ENCODE measurements around the gene CFAP99.
"Not testable (repeated sequence)": the region's sequence is repeated elsewhere in the genome, so short reads cannot be mapped to it uniquely, and the experiment has no call there.

The CFAP99 gene

DNA sequence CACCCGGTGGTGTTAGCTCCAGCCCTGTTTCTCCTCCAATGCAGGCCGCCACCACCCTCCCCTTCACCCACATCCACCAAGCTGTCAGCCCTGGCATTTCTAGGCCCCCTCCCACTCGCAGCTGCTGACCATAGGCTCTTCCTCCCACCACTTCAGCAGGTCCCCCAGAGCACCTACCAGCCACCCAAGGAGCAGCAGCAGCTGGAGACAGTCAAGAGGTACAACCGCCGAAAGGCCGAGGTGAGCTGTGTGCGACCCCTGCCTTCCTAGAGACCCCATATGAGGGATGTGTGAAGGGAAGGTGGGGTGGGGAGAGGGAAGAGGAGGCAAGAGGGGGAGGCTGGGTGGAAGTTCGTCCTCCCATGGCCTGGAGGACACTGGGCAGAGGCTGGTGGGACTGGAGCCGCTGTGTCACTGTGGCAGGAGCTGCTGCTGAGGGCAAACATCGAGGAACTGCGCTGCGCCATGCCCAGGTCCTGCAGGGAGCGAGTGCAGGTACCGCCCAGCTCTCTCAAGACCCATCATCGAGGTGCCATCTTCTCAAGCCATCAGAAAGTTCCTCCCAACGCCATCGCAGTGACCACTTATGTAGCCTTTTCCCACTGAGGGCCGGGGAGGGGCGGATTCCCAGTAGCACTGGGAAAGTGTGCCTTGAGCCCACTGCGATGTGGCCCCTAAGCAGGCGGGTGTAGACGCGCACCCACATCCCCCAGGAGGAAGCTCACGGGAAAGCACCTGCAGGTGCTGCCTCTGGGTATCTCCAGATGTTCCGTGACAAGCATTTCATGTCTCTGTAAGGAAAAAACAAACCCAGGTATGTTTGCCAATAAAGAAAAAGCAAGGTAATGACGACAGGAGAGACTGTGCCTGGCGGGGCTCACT is 31.0 kb downstream of the CFAP99 start:
- no peak for DNase-seq

DNA sequence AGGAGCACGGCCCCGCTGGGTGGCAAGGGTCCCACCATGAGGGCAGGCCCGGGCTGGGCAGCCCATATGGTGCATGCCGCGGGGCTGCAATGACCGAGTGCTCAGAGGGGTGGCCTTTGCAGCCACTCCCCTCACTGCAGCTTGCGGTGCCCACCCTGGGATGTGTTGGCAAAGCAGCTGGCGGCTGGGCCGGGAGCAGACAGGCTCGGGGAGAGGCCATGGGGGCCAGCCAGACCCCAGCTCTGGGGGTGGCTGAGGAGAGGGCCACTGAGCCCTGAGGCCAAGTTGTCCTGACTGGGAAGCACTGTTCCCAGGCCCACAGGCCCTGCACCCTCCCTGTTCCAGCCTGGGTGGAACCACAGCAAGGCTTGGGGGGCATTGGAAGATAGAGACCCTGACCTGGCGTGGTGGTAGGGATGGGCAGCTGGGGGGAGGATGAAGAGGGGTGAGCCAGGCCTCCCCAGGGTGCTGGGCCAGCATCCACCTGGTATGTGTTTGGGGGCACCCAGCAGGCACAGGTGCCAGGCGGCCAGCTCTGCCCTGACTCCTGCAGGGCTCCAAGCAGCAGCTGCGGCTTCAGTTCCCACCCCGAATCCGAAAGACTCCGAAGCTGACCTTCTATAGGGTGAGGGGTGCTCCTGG is 31.8 kb downstream of the CFAP99 start:
- DNase-seq: no peak

DNA sequence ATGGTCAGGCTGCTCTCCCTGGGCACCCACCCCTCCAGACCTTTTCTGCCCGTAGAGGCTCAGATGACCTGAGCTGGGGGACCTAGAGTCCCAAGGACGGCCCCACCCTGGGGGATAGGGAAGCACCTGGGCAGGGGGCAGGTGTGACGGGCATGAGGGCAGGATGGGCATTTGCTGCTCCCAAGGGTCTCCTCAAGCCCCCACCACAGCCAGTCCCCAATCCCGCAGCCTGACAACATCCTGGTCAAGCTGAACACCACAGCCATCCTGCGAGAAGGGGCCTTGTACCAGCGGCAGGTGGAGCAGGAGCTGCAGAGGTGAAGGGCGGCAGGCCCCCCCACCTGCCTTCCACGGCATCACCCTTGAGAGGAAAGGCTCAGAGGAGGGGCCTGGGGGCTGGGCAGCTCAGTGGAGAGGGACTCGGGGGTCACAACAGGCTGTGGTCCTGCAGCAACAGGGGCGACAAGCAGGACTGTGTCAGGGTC is 32.3 kb downstream of the CFAP99 start:
- DNase-seq: no peak

DNA sequence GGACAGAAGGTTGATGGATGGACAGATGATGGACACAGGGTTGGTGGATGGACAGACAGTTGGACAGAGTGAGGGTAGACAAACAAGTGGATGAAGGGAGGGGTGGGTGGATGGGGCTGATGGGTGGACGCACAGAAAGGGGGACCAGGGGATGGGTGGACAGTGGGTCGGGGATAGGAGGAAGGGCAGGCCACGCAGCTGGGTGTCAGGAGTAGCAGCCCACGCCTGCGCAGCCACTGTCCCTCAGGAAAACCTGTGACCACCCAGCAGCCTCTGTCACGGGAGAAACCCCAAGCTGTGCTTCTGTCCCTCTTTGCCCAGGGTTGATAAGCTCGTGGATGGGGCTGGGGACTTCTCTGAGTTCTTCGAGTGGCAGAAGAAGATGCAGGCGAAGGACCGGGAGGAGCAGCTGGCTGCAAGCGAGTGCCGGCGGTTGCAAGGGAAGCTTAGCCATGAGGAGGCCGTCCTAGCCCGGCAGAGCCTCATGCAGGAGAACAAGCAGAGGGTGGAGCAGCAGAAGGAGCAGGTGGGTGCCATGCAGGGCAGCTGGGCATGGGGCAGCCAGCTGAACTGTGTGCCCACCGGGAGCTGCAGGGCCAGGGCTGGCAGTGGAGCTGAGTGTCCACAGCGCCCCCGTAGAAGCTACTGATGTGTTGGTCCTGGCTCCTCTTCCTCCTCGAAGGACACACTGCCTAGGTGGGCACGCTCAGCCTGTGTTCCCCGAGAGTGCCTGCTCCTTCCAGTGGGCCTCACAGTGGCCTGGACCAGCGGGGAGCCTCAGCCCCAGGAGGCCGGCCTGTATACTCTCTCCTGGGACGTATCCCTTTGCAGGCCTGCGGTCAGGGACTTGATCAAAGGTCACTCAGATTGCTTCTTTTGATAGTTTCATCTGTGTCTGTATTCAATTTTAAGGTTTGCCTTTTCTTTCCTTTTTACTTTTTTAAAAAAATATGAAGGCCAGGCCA is 33.3 kb downstream of the CFAP99 start:
- DNase-seq: no peak

DNA sequence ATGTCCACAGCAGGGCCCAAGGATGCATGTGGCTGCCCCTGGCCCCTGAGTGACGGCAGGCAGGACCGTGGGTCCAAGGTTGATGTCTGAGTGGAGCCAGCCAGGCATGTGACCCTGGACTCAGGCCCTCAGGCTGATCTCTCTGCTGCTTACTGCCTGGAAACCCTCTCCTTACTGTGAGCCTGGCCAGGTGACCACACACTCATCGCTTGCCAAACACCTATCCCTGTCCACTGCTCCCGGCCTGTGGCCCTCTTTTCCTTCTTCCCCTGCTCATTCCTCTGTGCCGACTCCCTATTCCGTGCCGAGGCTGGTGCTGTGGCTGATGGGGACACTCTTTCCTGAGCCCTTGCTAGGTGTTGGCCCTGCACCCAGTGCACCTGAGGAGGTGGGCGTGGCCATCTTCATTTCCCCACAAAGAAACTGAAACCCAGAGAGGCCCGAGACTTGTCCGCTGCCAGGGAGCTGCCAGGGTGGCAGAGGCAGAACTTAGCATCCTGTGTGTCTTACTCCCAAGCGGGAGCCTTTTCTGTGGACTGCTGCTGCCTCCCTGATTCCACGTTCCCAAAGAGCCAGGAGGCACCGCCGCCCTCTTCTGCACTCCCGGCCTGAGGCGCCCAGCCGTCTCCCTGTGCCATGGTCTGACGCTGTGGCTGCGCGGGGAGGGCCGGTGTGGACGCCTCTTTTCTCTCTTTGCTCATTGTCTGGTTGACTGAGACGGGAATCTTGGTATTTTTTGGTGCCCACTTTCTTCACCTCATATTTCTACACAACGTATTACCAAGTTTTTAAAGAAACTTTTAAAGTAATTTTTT is 38.9 kb downstream of the CFAP99 start:
- DNase-seq: no peak

DNA sequence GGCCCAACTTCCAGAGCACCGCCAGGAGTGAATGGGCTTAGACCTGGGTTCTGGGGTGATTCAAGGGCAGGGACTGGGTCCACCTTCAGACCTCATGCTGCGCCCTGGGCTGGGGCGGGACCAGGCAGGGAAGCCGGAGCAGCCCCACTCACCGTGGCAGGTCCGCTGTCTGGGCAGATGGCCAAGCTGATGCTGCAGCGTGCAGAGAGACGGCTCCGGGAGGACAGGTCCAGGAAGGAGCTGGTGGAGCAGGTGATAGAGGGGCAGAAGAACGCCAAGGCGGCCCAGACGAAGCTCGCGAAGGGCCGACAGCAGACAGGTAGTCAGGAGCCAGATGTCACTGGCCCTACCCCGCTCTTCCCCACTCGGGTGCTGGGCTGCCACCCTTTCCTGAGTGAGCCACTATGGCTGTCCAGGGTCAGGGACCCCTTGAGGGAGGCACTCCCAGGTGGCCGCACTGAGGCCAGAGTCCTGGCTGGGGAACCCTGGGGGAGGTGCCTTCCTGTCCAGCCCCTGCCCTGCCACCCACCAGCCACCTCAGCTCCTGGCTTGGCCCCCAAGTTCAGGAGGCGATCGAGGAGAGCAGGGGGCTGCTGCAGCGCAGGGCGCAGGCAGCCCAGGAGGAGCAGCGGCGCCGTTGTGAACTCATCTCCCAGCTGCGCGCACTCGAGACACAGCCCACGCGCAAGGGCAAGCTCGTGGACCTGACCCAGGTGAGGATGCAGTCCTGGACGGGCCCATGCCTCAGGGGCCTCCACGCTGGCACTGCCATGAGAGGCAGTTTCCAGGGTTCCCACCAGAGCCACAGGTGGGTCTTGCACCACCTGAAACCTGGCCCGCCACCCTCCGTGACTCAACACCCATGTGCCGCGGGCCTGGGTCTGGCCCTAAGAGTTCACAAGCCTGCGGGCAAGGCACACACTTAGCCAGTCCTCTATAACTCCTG is 40.1 kb downstream of the CFAP99 start:
- DNase-seq: no peak

DNA sequence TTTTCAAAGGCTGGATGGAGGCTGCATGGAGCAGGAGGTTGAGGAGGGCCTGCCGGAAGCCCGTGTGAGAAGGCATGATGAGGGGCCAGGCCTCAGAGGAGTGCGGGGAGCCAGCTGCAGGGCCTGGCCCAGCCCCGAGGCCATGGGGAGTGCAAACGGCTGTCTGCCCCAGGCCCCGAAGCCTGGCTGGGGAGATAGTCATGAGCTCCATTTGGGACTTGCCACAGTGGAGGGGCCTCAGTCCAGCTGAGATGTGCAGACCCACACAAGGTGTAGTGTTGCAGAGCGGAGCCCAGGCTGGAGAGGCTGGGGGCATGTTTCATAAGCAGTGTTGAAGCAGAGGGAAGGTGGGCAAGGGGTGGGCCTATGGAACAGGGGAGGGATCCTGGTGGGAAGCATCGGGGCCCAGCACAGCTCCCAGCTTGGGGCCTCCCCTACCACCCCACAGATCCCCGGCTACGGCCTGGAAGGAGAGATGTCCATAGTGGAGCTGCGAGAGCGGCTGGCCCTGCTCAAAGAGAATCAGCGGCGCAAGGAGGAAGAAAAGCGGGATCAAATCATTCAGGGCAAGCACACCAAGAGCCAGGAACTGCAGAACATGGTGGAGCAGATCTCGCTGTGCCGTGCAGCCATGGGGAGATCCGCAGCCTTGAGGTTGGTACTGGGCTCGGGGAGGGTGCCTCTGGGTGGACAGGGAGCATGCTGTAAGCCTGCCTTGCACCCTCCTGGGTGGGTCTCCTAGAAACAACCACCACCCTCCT is 41.0 kb downstream of the CFAP99 start:
- no peak for DNase-seq

DNA sequence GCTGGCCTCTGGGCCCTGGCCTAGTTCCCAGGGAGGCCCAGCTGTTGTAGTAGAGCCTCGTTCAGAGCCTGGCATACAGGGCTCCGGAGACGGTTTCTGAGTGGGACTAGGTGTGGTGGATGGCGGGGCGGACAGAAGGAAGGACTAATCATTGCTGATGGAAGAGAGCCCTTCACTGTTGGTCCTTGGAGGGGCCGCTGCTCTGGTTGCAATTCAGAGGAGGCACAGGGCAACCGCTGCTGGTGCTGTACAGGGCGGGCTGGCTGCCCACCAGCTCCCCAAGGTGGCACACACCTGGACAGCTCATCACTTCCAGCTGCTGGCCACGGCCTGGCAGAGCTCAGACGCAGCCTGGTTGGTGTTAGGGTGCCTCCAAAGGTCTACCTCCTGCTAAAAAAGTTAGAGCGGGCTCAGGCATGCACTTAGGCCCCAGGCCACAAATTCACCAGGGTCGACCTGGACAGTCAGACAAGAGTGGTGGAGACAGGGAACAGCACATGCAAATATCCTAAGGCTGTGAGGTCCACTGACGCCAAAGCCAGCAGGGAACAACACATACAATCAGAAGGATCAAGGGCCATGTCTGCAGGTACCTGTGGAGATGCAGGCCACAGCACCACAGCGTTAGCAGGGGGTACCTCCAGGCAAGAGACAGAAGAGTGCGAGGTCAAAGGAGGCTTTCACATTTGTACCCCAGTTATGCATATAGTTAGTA is 42.6 kb downstream of the CFAP99 start:
- no peak for DNase-seq

DNA sequence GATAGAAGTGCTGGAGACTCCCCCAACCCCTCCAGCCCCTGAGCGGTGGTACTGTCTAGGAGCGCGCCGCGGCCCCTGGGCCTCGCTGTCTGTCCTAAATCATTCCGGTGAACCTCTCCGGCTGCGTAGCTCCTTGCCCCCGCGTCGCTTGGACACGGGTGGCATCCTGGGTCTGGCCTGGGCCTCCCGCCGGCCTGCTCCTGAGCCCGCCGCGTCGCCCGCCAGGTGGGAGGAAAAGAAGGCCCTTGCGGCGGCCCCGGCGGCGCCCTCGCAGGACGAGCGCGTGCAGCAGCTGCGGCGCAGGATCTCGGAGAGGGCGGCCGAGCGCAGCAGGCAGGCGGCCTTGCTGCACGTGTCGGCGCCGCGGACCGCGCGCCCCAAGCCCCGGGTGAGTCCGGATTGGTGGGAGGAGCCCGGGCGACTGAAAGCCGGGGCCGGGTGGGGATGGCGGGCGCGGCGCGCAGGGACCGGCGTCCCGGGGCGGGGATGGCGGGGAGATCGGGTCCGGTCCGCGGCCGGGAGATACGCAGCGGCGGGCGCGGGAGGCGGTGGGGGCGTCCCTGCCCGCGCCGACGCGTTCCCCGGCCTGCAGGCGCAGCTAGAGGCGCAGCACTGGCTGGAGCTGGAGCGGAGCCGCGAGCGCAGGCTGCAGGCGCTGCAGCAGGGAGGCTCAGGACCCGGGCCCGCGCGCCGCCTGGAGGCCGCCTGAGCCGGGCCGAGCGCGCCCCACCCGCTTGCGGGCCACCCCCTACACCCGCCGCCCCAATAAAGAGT is 43.6 kb downstream of the CFAP99 start:
- peak; percentile 70 for DNase-seq

DNA sequence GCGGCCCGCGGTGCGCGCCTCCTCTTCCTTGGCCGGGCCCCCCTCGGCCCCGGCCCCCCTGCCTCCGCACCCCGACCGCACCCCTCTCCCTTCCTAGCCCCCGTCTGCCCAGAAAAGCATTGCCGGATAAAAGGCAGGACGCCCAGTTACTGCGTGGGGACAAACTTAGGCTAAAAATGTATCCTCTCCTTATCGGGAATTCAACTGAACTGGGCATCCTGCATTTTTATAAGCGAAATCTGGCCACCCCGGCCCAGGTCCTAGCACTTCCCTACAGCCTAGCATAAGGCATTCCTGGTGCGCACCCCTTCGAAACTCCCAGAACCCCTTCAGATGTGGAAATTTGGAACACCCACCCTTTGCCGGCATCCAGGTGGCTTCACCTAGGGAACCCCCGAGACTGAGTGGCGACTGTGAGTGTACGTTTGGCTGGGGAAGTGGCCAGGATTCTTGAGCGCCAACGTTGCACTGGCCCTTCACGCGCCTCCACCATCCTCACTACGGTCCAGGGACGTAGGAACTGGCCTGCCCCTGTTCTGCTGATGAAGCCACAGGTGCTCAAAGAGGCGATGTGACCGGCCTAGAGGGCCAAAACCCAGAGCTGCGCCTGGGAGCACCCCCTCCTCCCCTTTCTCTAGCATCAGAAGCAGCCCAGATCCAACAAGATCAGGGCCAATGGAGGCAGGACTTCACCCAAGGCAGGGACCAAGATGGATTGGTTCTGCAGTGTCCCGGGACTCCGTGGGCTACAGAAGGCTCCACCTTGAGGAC is 44.4 kb downstream of the CFAP99 start:
- DNase-seq: no peak

DNA sequence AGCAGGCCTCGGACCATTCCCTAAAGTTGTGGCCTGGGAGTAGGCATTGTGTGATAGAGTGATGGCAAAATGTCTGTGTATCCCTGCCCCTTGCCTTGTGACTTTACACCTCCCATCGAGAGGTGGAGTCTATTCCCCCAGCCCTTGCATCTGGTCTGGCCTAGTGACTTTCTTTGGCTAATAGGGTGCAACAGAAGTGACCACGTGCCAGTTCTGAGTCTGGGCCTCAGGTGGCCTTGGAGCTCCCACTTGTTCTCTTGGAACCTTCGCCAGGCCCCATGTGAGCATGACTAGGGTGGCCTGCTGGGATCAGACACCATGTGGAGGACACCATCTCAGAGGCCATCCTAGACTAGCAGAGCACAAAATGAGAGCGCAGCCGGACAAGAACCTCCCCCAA is 46.3 kb downstream of the CFAP99 start:
- DNase-seq: no peak

DNA sequence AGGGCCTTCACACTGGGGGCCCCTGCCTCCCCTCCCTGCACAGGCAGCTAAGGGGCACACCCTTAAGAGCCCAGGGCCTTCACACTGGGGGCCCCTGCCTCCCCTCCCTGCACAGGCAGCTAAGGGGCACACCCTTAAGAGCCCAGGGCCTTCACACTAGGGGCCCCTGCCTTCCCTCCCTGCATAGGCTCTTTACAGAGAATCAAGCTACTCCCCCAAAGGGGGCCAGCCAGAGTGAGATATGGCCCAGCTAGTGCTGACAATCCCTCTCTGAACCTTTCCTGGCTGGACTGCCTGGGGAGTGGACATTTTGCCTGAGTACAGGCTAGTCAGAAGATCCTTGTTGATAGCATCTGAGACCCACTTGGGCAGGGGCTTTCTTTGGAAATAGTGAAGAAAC is 46.8 kb downstream of the CFAP99 start:
- not testable (repeated sequence) for DNase-seq

DNA sequence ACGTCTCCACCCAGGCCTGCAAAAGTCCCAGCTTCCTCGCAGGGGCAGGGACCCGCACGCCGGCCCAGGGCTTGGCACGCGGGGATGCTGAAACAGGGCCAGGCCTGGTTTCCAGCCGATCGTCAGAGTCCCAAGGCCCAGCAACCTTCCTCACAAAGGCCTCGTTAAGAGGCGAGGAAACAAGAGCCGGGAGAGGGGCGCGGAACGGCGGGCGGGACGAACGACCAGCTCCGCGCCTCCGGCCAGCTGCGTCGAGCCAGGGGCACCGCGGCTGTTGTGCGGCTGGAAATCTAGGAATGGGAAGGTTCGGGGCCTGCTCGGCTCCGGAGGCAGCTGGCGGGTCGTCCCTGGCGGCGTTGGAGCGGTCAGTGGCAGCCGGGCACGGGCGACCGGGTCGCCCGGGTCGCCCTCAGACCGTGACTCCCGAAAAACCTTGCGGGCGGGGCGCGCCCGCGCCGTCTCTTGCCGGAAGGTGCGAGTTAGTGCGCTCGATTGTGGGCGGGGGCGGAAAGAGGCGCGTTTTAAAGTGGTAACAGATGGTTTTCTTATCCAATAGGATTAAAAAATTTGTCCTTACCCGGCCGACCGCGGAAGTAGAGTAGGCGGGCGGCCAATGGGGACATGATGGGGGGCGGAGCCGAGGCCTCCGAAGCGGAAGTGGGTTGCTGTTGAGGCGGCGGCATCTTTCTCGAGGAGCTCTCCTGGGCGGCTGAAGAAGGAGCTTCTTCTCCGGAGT is 49.9 kb downstream of the CFAP99 start, which contains the start of gene RNF4:
RNF4 (plus strand) TSS at position 651 of the 736 bp plus-strand sequence. CDS start 21,388 bp downstream, outside the sequence.
- DNase-seq: peak; percentile 89 to 97

DNA sequence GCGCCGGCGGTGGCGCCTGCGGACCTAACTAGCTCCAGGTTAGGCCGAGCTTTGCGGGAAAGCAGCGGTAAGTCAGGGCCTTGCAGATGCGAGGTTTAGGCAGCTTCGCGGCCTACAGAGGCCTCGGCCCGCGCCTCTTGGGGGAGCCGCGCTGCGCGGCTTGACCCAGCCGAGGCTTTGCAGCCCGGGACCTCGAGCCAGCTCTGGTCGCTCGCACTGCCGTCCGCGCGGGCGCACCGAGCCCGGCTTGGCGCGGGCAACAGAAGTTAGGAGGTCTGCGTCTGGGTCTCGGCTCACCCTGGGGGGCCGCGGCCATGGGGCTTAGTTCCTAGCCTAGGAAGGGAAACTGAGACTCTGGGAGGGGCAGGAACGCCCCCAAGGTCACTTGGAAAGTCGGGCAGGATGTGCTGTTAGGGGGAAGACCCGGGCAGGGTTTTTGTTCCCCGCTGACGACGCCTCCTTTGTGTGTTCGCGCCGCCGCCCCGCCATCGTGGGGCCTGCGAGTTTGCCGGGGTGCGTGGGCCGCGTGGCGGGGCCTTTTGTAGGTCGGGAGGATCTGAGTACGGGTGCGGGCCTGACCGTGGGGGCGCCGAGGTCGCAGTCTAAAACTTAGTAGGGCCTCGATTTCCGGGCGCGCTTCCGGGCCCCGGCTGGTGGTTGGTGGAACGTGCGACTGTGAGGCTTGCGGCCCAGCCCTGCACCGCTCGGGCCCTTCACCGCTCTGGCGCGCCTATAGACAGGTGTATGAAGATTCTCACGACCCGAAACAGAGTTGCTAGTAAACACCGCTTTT is 50.6 kb downstream of the CFAP99 start:
- DNase-seq: no peak

DNA sequence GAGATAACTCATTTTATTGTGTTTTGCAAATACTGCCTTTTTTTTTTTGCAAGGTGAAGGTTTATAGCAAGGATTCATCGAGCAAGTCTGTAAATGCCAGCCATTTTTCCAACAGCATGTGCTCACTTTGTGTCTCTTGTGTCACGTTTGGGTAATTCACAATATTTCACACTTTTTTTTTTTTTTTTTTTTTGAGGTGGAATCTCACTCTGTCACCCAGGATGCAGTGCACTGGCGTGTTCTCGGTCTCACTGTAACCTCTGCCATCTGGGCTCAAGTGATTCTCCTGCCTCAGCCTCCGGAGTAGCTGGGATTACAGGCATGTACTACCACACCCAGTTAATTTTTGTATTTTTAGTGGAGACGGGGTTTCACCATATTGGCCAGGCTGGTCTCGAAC is 52.0 kb downstream of the CFAP99 start:
- DNase-seq: no peak

DNA sequence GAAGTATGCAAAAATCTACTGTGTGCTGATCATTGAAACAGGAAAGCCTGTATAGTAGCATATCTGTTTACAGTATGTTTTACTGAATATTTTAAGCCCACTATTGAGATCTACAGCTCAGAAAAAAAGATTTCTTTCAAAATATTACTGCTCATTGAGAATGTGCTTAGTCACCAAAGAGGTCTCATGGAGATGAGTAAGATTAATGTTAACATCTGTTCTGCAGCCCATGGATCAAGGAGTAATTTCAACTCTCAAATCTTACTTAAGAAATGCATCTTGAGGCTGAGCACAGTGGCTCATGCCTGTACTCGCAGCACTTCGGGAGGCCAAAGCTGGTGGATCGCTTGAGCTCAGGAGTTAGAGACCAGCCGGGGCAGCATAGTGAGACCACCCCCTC is 53.4 kb downstream of the CFAP99 start:
- DNase-seq: no peak
